ENCODE measurements around the gene RSKR. TPM values are rescaled to one million over a fixed set of nuclear protein-coding genes. Genes with fewer than 3 reads are reported as not detected.
A peak's percentile ranks its signal among the peaks of the same experiment; 100 is the strongest.

The RSKR gene
- total RNA-seq, 1 experiment from 2014 or later = 18.9 TPM

GRCh38 chr17:28598799-28599310, 15.1 kb downstream of the RSKR start, which contains the start of gene SPAG5:
Gene SPAG5, minus strand, starts transcription at chr17:28599025. Its CDS starts 79 bp downstream, at chr17:28598946.
- no TSS peak for BruUV-seq (replicated peaks)
- Histone ChIP-seq H4K20me1 (ENCODE audit: insufficient read depth) (no peaks in the 10 kb centered on the region), H3K27ac (ENCODE audit: low read depth, low read length) (peak within 1 kb of the TSS; percentile 80), H3K4me3 (replicated peaks in 1 of 2; ENCODE audit: low read depth in 1 of 2, low read length in 2 of 2) (peak within 1 kb of the TSS; percentile 93 to 97), H3K9ac (ENCODE audit: low read length) (peak within 1 kb of the TSS; percentile 92), H2AFZ (ENCODE audit: low read depth, low read length, poor library complexity, severe bottlenecking) (no peak within 1 kb of the TSS), H3K79me2 (ENCODE audit: insufficient read depth, low read length) (peaks cover 37% of the 10 kb centered on the region), H3K9me2 (ENCODE audit: insufficient read depth) (no peaks in the 10 kb centered on the region), H3K9me3 (ENCODE audit: control insufficient read depth in 1 of 2, insufficient read depth in 1 of 2, low read depth in 1 of 2, low read length in 2 of 2) (no peaks in the 10 kb centered on the region), H3K4me2 (ENCODE audit: low read length) (peak within 1 kb of the TSS; percentile 97), H3K27me3 (ENCODE audit: insufficient read depth, low read length) (no peaks in the 10 kb centered on the region), H3K4me1 (ENCODE audit: control insufficient read depth in 1 of 2, insufficient read depth in 2 of 2, low read length in 2 of 2) (peaks cover 4 to 22% of the 10 kb centered on the region in 2 experiments; a peak in 2 of 4 replicates), H3K36me3 (ENCODE audit: control insufficient read depth in 1 of 2, insufficient read depth in 2 of 2, low read length in 2 of 2) (peaks cover 0 to 4% of the 10 kb centered on the region in 2 experiments; a peak in 2 of 4 replicates)
- TF ChIP-seq SIN3A (IDR thresholded peaks at IDR 0.05; ENCODE audit: low read depth) (peak; percentile 58), SP1 (IDR thresholded peaks at IDR 0.05; ENCODE audit: low read depth) (peak; percentile 74), EZH2phosphoT487 (IDR thresholded peaks at IDR 0.05; ENCODE audit: borderline replicate concordance) (no peak), REST (IDR thresholded peaks at IDR 0.05; ENCODE audit: low read depth) (no peak), CBX3 (IDR thresholded peaks at IDR 0.05; ENCODE audit: low read depth) (0 out of 2 replicates have a peak, but pooled peaks have one; percentile 15), EGR1 (IDR thresholded peaks at IDR 0.05; ENCODE audit: low read depth) (no peak), RAD21 (IDR thresholded peaks at IDR 0.05; ENCODE audit: low read depth) (no peak), POLR2AphosphoS5 (IDR thresholded peaks at IDR 0.05; ENCODE audit: low read depth, low read length) (peak; percentile 78), YY1 (IDR thresholded peaks at IDR 0.05; ENCODE audit: extremely low read depth, insufficient replicate concordance, low read depth, low read length) (peak; percentile 86), TCF7L2 (IDR thresholded peaks at IDR 0.05; ENCODE audit: borderline replicate concordance, extremely low read depth, insufficient read depth, insufficient read length) (peak; percentile 73), ZFX (IDR thresholded peaks at IDR 0.05) (peak; percentile 62), ZNF274 (IDR thresholded peaks at IDR 0.05; ENCODE audit: low read depth, low read length) (no peak), POLR2A (IDR thresholded peaks at IDR 0.05; ENCODE audit: borderline replicate concordance, extremely low read depth, insufficient read depth, insufficient read length) (peak; percentile 70), EZH2 (IDR thresholded peaks at IDR 0.05) (no peak)
- TF ChIP-seq, protein P1, sequence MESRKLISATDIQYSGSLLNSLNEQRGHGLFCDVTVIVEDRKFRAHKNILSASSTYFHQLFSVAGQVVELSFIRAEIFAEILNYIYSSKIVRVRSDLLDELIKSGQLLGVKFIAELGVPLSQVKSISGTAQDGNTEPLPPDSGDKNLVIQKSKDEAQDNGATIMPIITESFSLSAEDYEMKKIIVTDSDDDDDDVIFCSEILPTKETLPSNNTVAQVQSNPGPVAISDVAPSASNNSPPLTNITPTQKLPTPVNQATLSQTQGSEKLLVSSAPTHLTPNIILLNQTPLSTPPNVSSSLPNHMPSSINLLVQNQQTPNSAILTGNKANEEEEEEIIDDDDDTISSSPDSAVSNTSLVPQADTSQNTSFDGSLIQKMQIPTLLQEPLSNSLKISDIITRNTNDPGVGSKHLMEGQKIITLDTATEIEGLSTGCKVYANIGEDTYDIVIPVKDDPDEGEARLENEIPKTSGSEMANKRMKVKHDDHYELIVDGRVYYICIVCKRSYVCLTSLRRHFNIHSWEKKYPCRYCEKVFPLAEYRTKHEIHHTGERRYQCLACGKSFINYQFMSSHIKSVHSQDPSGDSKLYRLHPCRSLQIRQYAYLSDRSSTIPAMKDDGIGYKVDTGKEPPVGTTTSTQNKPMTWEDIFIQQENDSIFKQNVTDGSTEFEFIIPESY (IDR thresholded peaks at IDR 0.05; ENCODE audit: extremely low read depth, insufficient replicate concordance, low read length) = no peak
- TF ChIP-seq, protein P2, sequence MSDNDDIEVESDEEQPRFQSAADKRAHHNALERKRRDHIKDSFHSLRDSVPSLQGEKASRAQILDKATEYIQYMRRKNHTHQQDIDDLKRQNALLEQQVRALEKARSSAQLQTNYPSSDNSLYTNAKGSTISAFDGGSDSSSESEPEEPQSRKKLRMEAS (IDR thresholded peaks at IDR 0.05) = peak; percentile 59; the same call in 1 of the 2 replicates
- peak; percentile 81 for DNase-seq (ENCODE audit: low read depth, low spot score)
- intact Hi-C loops (cut with micrococcal nuclease) = no loop called here
- CTCF ChIA-PET = interaction anchor here (0.8 to 1.1 kb wide), 3 partner anchors 12 to 48 kb away, joined by 3 to 4 read pairs (median 3); no protein-coding TSS in a partner anchor
- POLR2A ChIA-PET = interaction anchor here (0.7 to 1.1 kb wide), 2 partner anchors 27 to 121 kb away, joined by 3 to 5 read pairs; partner anchors contain the start of genes PIGS and RPL23A
- ATAC-seq = peak; percentile 91
- RAD21 ChIA-PET (ENCODE audit: low non-redundant PET in 1 of 2, low total read pairs in 2 of 2, uncharacterized antibody in 2 of 2, unreplicated experiment in 2 of 2) = no interaction called here

Data from HCT116 (cell line).